Peyer's patch (tissue), 4 donors: ENCODE results near the gene IQSEC3.
"Not testable (repeated sequence)": the region's sequence is repeated elsewhere in the genome, so short reads cannot be mapped to it uniquely, and the experiment has no call there.

Source experiments
- POLR2A ChIP-seq, 2 donors: fragments of 450-650 bp; IDR thresholded peaks; one replicate each; pipeline ENCODE4 v1.5.1; 2017; ENCODE audit warnings: antibody characterized with exemption in 2 of 2, mild to moderate bottlenecking in 2 of 2, moderate library complexity in 2 of 2
- TF ChIP-seq, protein P1 (sequence below), 6 experiments: fragments of 450-650 bp in 4 of 6; fragments of 200-600 bp in 2 of 6; sonication (generic) in 1 of 6; IDR thresholded peaks; one replicate each; pipeline ENCODE4 v1.5.1; 2017 to 2019; ENCODE audit warnings: antibody characterized with exemption in 6 of 6, mild to moderate bottlenecking in 3 of 6, moderate library complexity in 1 of 6

DNA sequence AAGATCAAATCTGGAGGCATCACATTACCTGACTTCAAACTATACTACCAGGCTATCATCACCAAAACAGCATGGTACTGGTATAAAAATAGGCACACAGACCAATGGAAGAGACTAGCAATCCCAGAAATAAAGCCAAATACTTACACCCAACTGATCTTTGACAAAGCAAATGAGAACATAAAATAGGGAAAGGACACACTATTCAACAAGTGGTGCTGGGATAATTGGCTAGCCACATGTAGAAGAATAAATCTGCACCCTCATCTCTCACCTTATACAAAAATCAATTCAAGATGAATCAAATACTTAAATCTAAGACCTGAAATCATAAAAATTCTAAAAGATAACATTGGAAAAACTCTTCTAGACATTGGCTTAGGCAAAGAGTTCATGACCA lies 4.7 kb upstream of the IQSEC3 start:
- TF ChIP-seq, protein P1, sequence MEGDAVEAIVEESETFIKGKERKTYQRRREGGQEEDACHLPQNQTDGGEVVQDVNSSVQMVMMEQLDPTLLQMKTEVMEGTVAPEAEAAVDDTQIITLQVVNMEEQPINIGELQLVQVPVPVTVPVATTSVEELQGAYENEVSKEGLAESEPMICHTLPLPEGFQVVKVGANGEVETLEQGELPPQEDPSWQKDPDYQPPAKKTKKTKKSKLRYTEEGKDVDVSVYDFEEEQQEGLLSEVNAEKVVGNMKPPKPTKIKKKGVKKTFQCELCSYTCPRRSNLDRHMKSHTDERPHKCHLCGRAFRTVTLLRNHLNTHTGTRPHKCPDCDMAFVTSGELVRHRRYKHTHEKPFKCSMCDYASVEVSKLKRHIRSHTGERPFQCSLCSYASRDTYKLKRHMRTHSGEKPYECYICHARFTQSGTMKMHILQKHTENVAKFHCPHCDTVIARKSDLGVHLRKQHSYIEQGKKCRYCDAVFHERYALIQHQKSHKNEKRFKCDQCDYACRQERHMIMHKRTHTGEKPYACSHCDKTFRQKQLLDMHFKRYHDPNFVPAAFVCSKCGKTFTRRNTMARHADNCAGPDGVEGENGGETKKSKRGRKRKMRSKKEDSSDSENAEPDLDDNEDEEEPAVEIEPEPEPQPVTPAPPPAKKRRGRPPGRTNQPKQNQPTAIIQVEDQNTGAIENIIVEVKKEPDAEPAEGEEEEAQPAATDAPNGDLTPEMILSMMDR (IDR thresholded peaks at IDR 0.05), result not testable (repeated sequence)
- not testable (repeated sequence) for TF ChIP-seq POLR2A (IDR thresholded peaks at IDR 0.05)
